Ramos (cell line): ENCODE data around the gene PIK3R1.

ENCODE experiments used
- in situ Hi-C: fragments of 300-500 bp; cut with MboI; formaldehyde crosslinking; loops from one replicate; pipeline ENCODE4 v1.14.3; 2022; ENCODE audit warnings: low sequenced_read_pairs; ENCODE audit not compliant: unreplicated experiment

Gene PIK3R1

GRCh38 chr5:68265347-68265746 is 49.8 kb downstream of the PIK3R1 start:
- in situ Hi-C loops, result loop anchor here (25.0 kb wide), 1 partner anchor 1028 kb away; no protein-coding TSS in a partner anchor

- in situ Hi-C loops, result loop anchor here (25.0 kb wide), 1 partner anchor 1029 kb away; no protein-coding TSS in a partner anchor
Observed at GRCh38 chr5:68265822-68266395, 50.4 kb downstream of the PIK3R1 start.

GRCh38 chr5:68266457-68266856 is 50.9 kb downstream of the PIK3R1 start:
- in situ Hi-C loops, result loop anchor here (25.0 kb wide), 1 partner anchor 1029 kb away; no protein-coding TSS in a partner anchor

GRCh38 chr5:68267066-68267465 is 51.5 kb downstream of the PIK3R1 start:
- in situ Hi-C loops, result loop anchor here (25.0 kb wide), 1 partner anchor 1030 kb away; no protein-coding TSS in a partner anchor

GRCh38 chr5:68268101-68268851 is 52.7 kb downstream of the PIK3R1 start:
- in situ Hi-C loops, result loop anchor here (25.0 kb wide), 1 partner anchor 1031 kb away; no protein-coding TSS in a partner anchor

- in situ Hi-C loops, result loop anchor here (25.0 kb wide), 1 partner anchor 1031 kb away; no protein-coding TSS in a partner anchor
Observed at GRCh38 chr5:68268852-68269130, 53.2 kb downstream of the PIK3R1 start.

- in situ Hi-C loops, result loop anchor here (25.0 kb wide), 1 partner anchor 1033 kb away; no protein-coding TSS in a partner anchor
Observed at GRCh38 chr5:68269820-68270219, 54.3 kb downstream of the PIK3R1 start.

- in situ Hi-C loops, result loop anchor here (25.0 kb wide), 1 partner anchor 1033 kb away; no protein-coding TSS in a partner anchor
Observed at GRCh38 chr5:68270399-68270975, 54.9 kb downstream of the PIK3R1 start.

GRCh38 chr5:68271124-68271523 is 55.6 kb downstream of the PIK3R1 start:
- in situ Hi-C loops, result loop anchor here (25.0 kb wide), 1 partner anchor 1034 kb away; no protein-coding TSS in a partner anchor

GRCh38 chr5:68272289-68272688 is 56.7 kb downstream of the PIK3R1 start:
- in situ Hi-C loops, result loop anchor here (25.0 kb wide), 1 partner anchor 1035 kb away; no protein-coding TSS in a partner anchor

GRCh38 chr5:68273717-68274409 is 58.3 kb downstream of the PIK3R1 start:
- in situ Hi-C loops, result loop anchor here (25.0 kb wide), 1 partner anchor 1037 kb away; no protein-coding TSS in a partner anchor

- in situ Hi-C loops, result loop anchor here (25.0 kb wide), 1 partner anchor 1038 kb away; no protein-coding TSS in a partner anchor
Observed at GRCh38 chr5:68274847-68275651, 59.5 kb downstream of the PIK3R1 start.

- in situ Hi-C loops, result no loop called here
Observed at GRCh38 chr5:68276740-68277139, 61.2 kb downstream of the PIK3R1 start.

- in situ Hi-C loops, result no loop called here
Observed at GRCh38 chr5:68277431-68277830, 61.9 kb downstream of the PIK3R1 start.

GRCh38 chr5:68279984-68280383 is 64.4 kb downstream of the PIK3R1 start:
- in situ Hi-C loops, result no loop called here

- in situ Hi-C loops, result no loop called here
Observed at GRCh38 chr5:68282001-68282400, 66.4 kb downstream of the PIK3R1 start.

GRCh38 chr5:68283766-68284165 is 68.2 kb downstream of the PIK3R1 start:
- in situ Hi-C loops, result no loop called here

- in situ Hi-C loops, result no loop called here
Observed at GRCh38 chr5:68285075-68285840, 69.7 kb downstream of the PIK3R1 start.
